Measurements from ENCODE around the gene CBFA2T3. TPM values are rescaled to one million over a fixed set of nuclear protein-coding genes. Genes with fewer than 3 reads are reported as not detected.

Gene CBFA2T3
- total RNA-seq, 4 donors from 2014 or later: 4.0 to 18.5 (median 5.5) TPM

GRCh38 chr16:88939245-88939971 lies 37.6 kb downstream of the CBFA2T3 start:
- peak overlapping the region; percentile 43 to 77 (median 70) for H3K27ac ChIP-seq
- in situ Hi-C loops (cut with MboI; ENCODE audit: low pct_ligation_motif_present in 1 of 4, low pct_unique_long_range_greater_than_20kb in 1 of 4, low sequenced_read_pairs in 3 of 4): loop anchor here in 3 of 4 donors (25.0 kb wide), 2 partner anchors 223 to 273 kb away; partner anchors contain the start of genes CDH15 (in 2 of the 3), SLC22A31 (in 1 of the 3) and ZNF778 (in 1 of the 3)
- 32% methylated on average over 34 of the region's 34 CpGs; no CpG with 5 or more reads in 1 of the 2 donors for WGBS, 2 donors (ENCODE audit: low coverage in 1 of 2)

GRCh38 chr16:88938777-88939244 lies 38.2 kb downstream of the CBFA2T3 start:
- no peaks in the 10 kb centered on the region for H3K36me3 ChIP-seq
- H3K27me3 ChIP-seq: peaks cover 72% of the 10 kb centered on the region
- in situ Hi-C loops (cut with MboI; ENCODE audit: low pct_ligation_motif_present in 1 of 4, low pct_unique_long_range_greater_than_20kb in 1 of 4, low sequenced_read_pairs in 3 of 4) (loop anchor here in 3 of 4 donors (25.0 kb wide), 2 partner anchors 223 to 273 kb away; partner anchors contain the start of genes CDH15 (in 2 of the 3), SLC22A31 (in 1 of the 3) and ZNF778 (in 1 of the 3)), intact Hi-C loops (cut with DNase I; ENCODE audit: low total_unique reads) (no loop called here)
- TF ChIP-seq POLR2A (IDR thresholded peaks at IDR 0.05) (no peak), CTCF (IDR thresholded peaks at IDR 0.05) (no peak), POLR2AphosphoS5 (IDR thresholded peaks at IDR 0.05) (no peak), EP300 (IDR thresholded peaks at IDR 0.05; ENCODE audit: low read depth) (no peak)
- peak overlapping the region in 2 of 4 donors; percentile 43 to 77 for H3K27ac ChIP-seq
- WGBS, 2 donors (ENCODE audit: low coverage in 1 of 2): 66% methylated on average over 15 of the region's 15 CpGs; no CpG with 5 or more reads in 1 of the 2 donors
- no peaks in the 10 kb centered on the region for H3K9me3 ChIP-seq
- no peak for DNase-seq
- peaks cover 16 to 55% (median 44%) of the 10 kb centered on the region in 4 donors for H3K4me1 ChIP-seq
- H3K4me3 ChIP-seq: peak overlapping the region in 2 of 4 donors; percentile 45 to 60

More at GRCh38 chr16:88939245-88939971, 37.6 kb downstream of the CBFA2T3 start:
- TF ChIP-seq CTCF (IDR thresholded peaks at IDR 0.05) (no peak), POLR2A (IDR thresholded peaks at IDR 0.05) (no peak), EP300 (IDR thresholded peaks at IDR 0.05; ENCODE audit: low read depth) (no peak), POLR2AphosphoS5 (IDR thresholded peaks at IDR 0.05) (no peak)
- Histone ChIP-seq H3K4me1 (peaks cover 16 to 55% (median 44%) of the 10 kb centered on the region in 4 donors), H3K4me3 (peak overlapping the region in 3 of 4 donors; percentile 36 to 60 (median 45)), H3K36me3 (no peaks in the 10 kb centered on the region), H3K27me3 (peaks cover 74% of the 10 kb centered on the region), H3K9me3 (no peaks in the 10 kb centered on the region)
- no peak for DNase-seq
- intact Hi-C loops (cut with DNase I; ENCODE audit: low total_unique reads): no loop called here

GRCh38 chr16:88938119-88938776 lies 38.8 kb downstream of the CBFA2T3 start:
- H3K9me3 ChIP-seq: no peaks in the 10 kb centered on the region
- no peak overlapping the region for H3K4me3 ChIP-seq
- TF ChIP-seq CTCF (IDR thresholded peaks at IDR 0.05): no peak
- TF ChIP-seq EP300 (IDR thresholded peaks at IDR 0.05; ENCODE audit: low read depth): no peak
- peak overlapping the region in 2 of 4 donors; percentile 71 to 78 for H3K27ac ChIP-seq
- 68% methylated on average over 32 of the region's 32 CpGs; no CpG with 5 or more reads in 1 of the 2 donors for WGBS, 2 donors (ENCODE audit: low coverage in 1 of 2)
- DNase-seq: no peak
- H3K27me3 ChIP-seq: peaks cover 66% of the 10 kb centered on the region
- no peaks in the 10 kb centered on the region for H3K36me3 ChIP-seq
- intact Hi-C loops (cut with DNase I; ENCODE audit: low total_unique reads) (no loop called here), in situ Hi-C loops (cut with MboI; ENCODE audit: low pct_ligation_motif_present in 1 of 4, low pct_unique_long_range_greater_than_20kb in 1 of 4, low sequenced_read_pairs in 3 of 4) (loop anchor here in 3 of 4 donors (25.0 kb wide), 2 partner anchors 224 to 274 kb away; partner anchors contain the start of genes CDH15 (in 2 of the 3), SLC22A31 (in 1 of the 3) and ZNF778 (in 1 of the 3))
- H3K4me1 ChIP-seq: peaks cover 16 to 55% (median 44%) of the 10 kb centered on the region in 4 donors

- H3K27me3 ChIP-seq: peaks cover 56% of the 10 kb centered on the region
- no peak for DNase-seq
- WGBS, 2 donors (ENCODE audit: low coverage in 1 of 2): 60 to 82% methylated on average over 2 to 19 of the region's 19 CpGs
- H3K27ac ChIP-seq: peak overlapping the region; percentile 56 to 78 (median 71)
- in situ Hi-C loops (cut with MboI; ENCODE audit: low pct_ligation_motif_present in 1 of 4, low pct_unique_long_range_greater_than_20kb in 1 of 4, low sequenced_read_pairs in 3 of 4) (loop anchor here in 3 of 4 donors (25.0 kb wide), 2 partner anchors 225 to 275 kb away; partner anchors contain the start of genes CDH15 (in 2 of the 3), SLC22A31 (in 1 of the 3) and ZNF778 (in 1 of the 3)), intact Hi-C loops (cut with DNase I; ENCODE audit: low total_unique reads) (no loop called here)
- H3K36me3 ChIP-seq: no peaks in the 10 kb centered on the region
- H3K4me3 ChIP-seq: no peak overlapping the region
- H3K4me1 ChIP-seq: peaks cover 16 to 55% (median 44%) of the 10 kb centered on the region in 4 donors
- no peak for TF ChIP-seq CTCF (IDR thresholded peaks at IDR 0.05)
- no peak for TF ChIP-seq POLR2A (IDR thresholded peaks at IDR 0.05)
- TF ChIP-seq POLR2AphosphoS5 (IDR thresholded peaks at IDR 0.05): no peak
- TF ChIP-seq EP300 (IDR thresholded peaks at IDR 0.05; ENCODE audit: low read depth): no peak
- no peaks in the 10 kb centered on the region for H3K9me3 ChIP-seq
Measured at GRCh38 chr16:88937206-88937621, 39.8 kb downstream of the CBFA2T3 start.
